SW 1271 (cell line): ENCODE results near the gene BMPER.

Source experiments
- DNase-seq, 2 experiments: peaks; one replicate each; lab custom pipeline; 2025; lab: John Stamatoyannopoulos, UW

Gene BMPER

GRCh38 chr7:33888166-33888565 is 17.2 kb upstream of the BMPER start:
- no peak for DNase-seq

- DNase-seq = no peak
These were observed 12.4 kb upstream of the BMPER start for GRCh38 chr7:33892945-33893344.

- DNase-seq = no peak
These were observed 12.0 kb upstream of the BMPER start for GRCh38 chr7:33893377-33893776.

- peak; percentile 42 to 55 for DNase-seq
These were observed 10.1 kb upstream of the BMPER start for GRCh38 chr7:33895025-33895804.

GRCh38 chr7:33900501-33900900 is 4.8 kb upstream of the BMPER start:
- no peak for DNase-seq

- no peak for DNase-seq
These were observed 4.1 kb upstream of the BMPER start for GRCh38 chr7:33901199-33901598.

GRCh38 chr7:33901847-33902246 is 3.5 kb upstream of the BMPER start:
- no peak for DNase-seq

GRCh38 chr7:33902746-33903145 is 2.6 kb upstream of the BMPER start:
- no peak for DNase-seq

- no peak for DNase-seq
These were observed 1.3 kb upstream of the BMPER start for GRCh38 chr7:33903791-33904680.

- DNase-seq = peak in 1 of 2 experiments; percentile 16
These were observed 504 bp upstream of the BMPER start for GRCh38 chr7:33904681-33905388.

- no peak for DNase-seq
These were observed 1.4 kb downstream of the BMPER start for GRCh38 chr7:33906697-33907096.

- no peak for DNase-seq
These were observed 2.3 kb downstream of the BMPER start for GRCh38 chr7:33907625-33908024.

- no peak for DNase-seq
These were observed 4.0 kb downstream of the BMPER start for GRCh38 chr7:33909318-33909717.

- no peak for DNase-seq
These were observed 4.4 kb downstream of the BMPER start for GRCh38 chr7:33909755-33910154.

- DNase-seq = no peak
These were observed 5.4 kb downstream of the BMPER start for GRCh38 chr7:33910756-33911155.

- no peak for DNase-seq
These were observed 11.2 kb downstream of the BMPER start for GRCh38 chr7:33916357-33917081.

- DNase-seq = no peak
These were observed 12.3 kb downstream of the BMPER start for GRCh38 chr7:33917661-33918060.

GRCh38 chr7:33918438-33919143 is 13.3 kb downstream of the BMPER start:
- no peak for DNase-seq

- DNase-seq = no peak
These were observed 14.1 kb downstream of the BMPER start for GRCh38 chr7:33919449-33919848.

GRCh38 chr7:33921216-33921938 is 16.0 kb downstream of the BMPER start:
- no peak for DNase-seq
